Prostate gland (tissue), 2 donors: ENCODE measurements around the gene SKOR1.

Experiments used
- POLR2AphosphoS5 ChIP-seq: sonication (generic); formaldehyde crosslinking; IDR thresholded peaks from one replicate; pipeline ENCODE4 v1.6.1; 2017; ENCODE audit warnings: antibody characterized with exemption
- TF ChIP-seq, protein P1 (sequence below), 4 experiments: fragments of 200-600 bp in 2 of 4; fragments of 450-650 bp in 2 of 4; sonication (generic) in 2 of 4; IDR thresholded peaks; 1 replicate in 3 of 4; 2 replicates in 1 of 4; pipeline ENCODE4 v1.5.1; 2016 to 2019; ENCODE audit warnings: antibody characterized with exemption in 4 of 4, mild to moderate bottlenecking in 2 of 4, moderate library complexity in 2 of 4

DNA sequence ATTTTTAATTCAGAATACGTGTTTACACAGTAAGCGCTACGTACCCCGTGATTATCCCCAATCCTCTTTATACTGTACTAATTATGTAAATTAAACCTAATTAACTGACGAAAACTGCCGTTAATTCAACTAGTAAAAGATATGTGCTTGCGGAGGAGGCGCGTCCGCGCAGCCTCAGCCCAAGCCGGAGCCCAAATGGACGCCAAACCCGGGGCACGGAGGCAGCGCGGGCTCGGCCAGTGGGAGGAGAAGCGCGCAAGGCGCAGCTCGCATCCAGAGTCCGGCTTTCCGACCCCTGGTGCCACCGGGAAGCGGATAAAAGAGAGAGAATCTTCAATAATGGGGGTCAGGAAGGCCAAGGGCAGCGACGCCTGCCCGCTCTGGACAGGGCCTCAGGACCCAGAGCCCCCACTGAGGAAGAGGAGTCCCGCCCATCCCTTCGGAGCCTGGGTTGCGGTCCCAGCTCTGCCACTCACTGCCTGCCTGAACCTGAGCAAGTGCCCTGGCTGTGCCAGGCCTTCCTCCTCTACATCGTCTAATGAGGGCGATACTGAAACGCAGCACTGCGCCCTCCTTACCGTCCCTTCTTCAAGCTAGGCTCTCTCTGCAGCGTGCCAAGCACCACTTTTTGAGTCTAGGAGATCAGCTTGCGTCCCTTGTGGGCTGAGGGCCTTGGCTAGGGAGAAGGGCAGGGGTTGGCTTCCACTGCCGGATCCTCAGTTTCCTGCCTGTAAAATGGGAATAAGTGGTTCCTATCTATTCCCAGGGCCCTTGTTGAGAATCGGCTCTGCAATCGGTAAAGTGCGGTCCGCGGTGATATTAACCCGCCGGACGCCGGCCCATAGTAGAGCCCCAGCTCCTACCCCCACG lies 5.0 kb upstream of the SKOR1 start:
- TF ChIP-seq, protein P1, sequence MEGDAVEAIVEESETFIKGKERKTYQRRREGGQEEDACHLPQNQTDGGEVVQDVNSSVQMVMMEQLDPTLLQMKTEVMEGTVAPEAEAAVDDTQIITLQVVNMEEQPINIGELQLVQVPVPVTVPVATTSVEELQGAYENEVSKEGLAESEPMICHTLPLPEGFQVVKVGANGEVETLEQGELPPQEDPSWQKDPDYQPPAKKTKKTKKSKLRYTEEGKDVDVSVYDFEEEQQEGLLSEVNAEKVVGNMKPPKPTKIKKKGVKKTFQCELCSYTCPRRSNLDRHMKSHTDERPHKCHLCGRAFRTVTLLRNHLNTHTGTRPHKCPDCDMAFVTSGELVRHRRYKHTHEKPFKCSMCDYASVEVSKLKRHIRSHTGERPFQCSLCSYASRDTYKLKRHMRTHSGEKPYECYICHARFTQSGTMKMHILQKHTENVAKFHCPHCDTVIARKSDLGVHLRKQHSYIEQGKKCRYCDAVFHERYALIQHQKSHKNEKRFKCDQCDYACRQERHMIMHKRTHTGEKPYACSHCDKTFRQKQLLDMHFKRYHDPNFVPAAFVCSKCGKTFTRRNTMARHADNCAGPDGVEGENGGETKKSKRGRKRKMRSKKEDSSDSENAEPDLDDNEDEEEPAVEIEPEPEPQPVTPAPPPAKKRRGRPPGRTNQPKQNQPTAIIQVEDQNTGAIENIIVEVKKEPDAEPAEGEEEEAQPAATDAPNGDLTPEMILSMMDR (IDR thresholded peaks at IDR 0.05), result no peak
- no peak for TF ChIP-seq POLR2AphosphoS5
